Heart left ventricle (tissue), 13 donors: ENCODE results near the gene PHF3.

Experiments used
- POLR2A ChIP-seq, 2 donors: fragments of 450-650 bp; IDR thresholded peaks; one replicate each; pipeline ENCODE4 v1.6.1; 2017; ENCODE audit warnings: antibody characterized with exemption in 2 of 2, mild to moderate bottlenecking in 2 of 2, moderate library complexity in 2 of 2
- TF ChIP-seq, protein P1 (sequence below), 12 donors: fragments of 200-600 bp; sonication (generic) in 4 of 12; IDR thresholded peaks; one replicate each; pipeline versions ENCODE4 v1.5.0 to v1.8.0; 2018 to 2022; ENCODE audit warnings: antibody characterized with exemption in 12 of 12, mild to moderate bottlenecking in 5 of 12
- donor health status: ischemic (EF 13 %, LVEDD 7.1; RV severe dilation, severe dysfunction).
- donor health status: DM: no; HTN: yes; CAD: no.
- donor health status: DM: no; HTN: no; CAD: no.
- donor health status: ischemic (EF 25% LVEDD 6.9; RV normal size, moderate dysfunction).
- donor health status: ischemic (EF 25% LVEDD 5.7; RV mildly dilated, moderate dysfunction).
- donor health status: ischemic (EF 35%, LVEDD 5.7; RV mildly dilated, moderate dysfunction).
- donor health status: nonischemic (EF 11% LVEDD 7.7; RV severe dilation, severe dysfunction).
- donor health status: DM: yes; HTN: yes; CAD: no.
- donor health status: PGD.
- donor health status: ischemic (EF 29% LVEDD 5.4; RV normal size, mild dysfunction).
- donor health status: nonischemic (EF 23%, LVEDD 6.1; RV moderate dilation, normal function).

DNA sequence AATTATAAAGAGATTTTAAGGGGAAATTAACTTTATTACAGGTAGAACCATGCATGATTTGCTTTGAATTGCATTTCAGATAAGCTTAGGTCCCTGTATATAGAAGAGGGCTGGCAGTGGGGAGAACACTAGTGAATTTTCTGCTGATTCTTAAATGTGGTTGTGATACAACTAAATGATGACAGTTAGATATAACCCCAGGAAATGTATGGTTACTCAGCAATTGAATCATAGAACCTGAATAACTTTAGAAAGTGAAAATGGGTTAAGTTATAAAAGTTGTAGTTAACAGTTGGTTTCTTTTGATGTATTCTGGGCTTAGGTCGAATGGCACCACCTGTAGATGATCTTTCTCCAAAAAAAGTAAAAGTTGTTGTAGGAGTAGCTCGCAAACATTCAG is 70.1 kb downstream of the PHF3 start:
- TF ChIP-seq POLR2A (IDR thresholded peaks at IDR 0.05): no peak
- TF ChIP-seq, protein P1, sequence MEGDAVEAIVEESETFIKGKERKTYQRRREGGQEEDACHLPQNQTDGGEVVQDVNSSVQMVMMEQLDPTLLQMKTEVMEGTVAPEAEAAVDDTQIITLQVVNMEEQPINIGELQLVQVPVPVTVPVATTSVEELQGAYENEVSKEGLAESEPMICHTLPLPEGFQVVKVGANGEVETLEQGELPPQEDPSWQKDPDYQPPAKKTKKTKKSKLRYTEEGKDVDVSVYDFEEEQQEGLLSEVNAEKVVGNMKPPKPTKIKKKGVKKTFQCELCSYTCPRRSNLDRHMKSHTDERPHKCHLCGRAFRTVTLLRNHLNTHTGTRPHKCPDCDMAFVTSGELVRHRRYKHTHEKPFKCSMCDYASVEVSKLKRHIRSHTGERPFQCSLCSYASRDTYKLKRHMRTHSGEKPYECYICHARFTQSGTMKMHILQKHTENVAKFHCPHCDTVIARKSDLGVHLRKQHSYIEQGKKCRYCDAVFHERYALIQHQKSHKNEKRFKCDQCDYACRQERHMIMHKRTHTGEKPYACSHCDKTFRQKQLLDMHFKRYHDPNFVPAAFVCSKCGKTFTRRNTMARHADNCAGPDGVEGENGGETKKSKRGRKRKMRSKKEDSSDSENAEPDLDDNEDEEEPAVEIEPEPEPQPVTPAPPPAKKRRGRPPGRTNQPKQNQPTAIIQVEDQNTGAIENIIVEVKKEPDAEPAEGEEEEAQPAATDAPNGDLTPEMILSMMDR (IDR thresholded peaks at IDR 0.05): no peak
